DND-41 (cell line): ENCODE results near the gene DDT.
"Not testable (repeated sequence)": the region's sequence is repeated elsewhere in the genome, so short reads cannot be mapped to it uniquely, and the experiment has no call there.

Experiments used
- ATAC-seq: fragments of 200-7000 bp; cut with Tn5 transposase; 3 replicates; pipeline ENCODE4 v1.9.1; 2021; ENCODE audit warnings: low read depth; ENCODE audit not compliant: insufficient read depth
- DNase-seq: peaks from one replicate; pipeline ENCODE4 v3.0.0-alpha.2; 2020
- H2AFZ ChIP-seq: 2 replicates; pipeline ENCODE4 v1.6.0; 2012; ENCODE audit warnings: low read depth, low read length
- H3K27ac ChIP-seq: 2 replicates; pipeline ENCODE4 v1.5.1; 2012; ENCODE audit warnings: low read length, inconsistent platforms
- H3K27me3 ChIP-seq: fragments of 200-600 bp; sonication (generic); 2 replicates; pipeline ENCODE4 v1.6.0; 2012; ENCODE audit warnings: low read length, mild to moderate bottlenecking, inconsistent platforms; ENCODE audit not compliant: insufficient read depth, poor library complexity
- H3K36me3 ChIP-seq: 2 replicates; pipeline ENCODE4 v1.5.1; 2012; ENCODE audit warnings: low read length, inconsistent platforms; ENCODE audit not compliant: insufficient read depth
- H3K4me1 ChIP-seq: 2 replicates; pipeline ENCODE4 v1.5.1; 2012; ENCODE audit warnings: mild to moderate bottlenecking, low read length; ENCODE audit not compliant: insufficient read depth
- H3K4me2 ChIP-seq: 2 replicates; pipeline ENCODE4 v1.6.0; 2012; ENCODE audit warnings: mild to moderate bottlenecking, moderate library complexity, low read length, inconsistent platforms; ENCODE audit not compliant: insufficient read depth
- H3K4me3 ChIP-seq, 2 experiments: fragments of 200-600 bp in 1 of 2; shearing (Covaris generic) in 1 of 2; 2 replicates each; pipeline ENCODE4 v1.5.1; 2012 to 2016; ENCODE audit warnings: inconsistent platforms in 2 of 2, low read length in 2 of 2, mild to moderate bottlenecking in 2 of 2, low read depth in 1 of 2, moderate library complexity in 1 of 2
- H3K79me2 ChIP-seq: 2 replicates; pipeline ENCODE4 v1.6.0; 2012; ENCODE audit warnings: low read length, inconsistent platforms; ENCODE audit not compliant: insufficient read depth
- H3K9ac ChIP-seq: 2 replicates; pipeline ENCODE4 v1.6.0; 2012; ENCODE audit warnings: low read depth, mild to moderate bottlenecking, inconsistent platforms, low read length, moderate library complexity
- H3K9me3 ChIP-seq: 2 replicates; pipeline ENCODE4 v1.5.1; 2012; ENCODE audit warnings: low read length, moderate library complexity, mild to moderate bottlenecking, inconsistent platforms; ENCODE audit not compliant: insufficient read depth, severe bottlenecking
- H4K20me1 ChIP-seq: 2 replicates; pipeline ENCODE4 v1.6.0; 2012; ENCODE audit warnings: low read length; ENCODE audit not compliant: insufficient read depth
- EZH2 ChIP-seq: IDR thresholded peaks from 3 replicates; pipeline ENCODE4 v1.6.1; 2012; ENCODE audit warnings: borderline replicate concordance, low read depth, mild to moderate bottlenecking, moderate library complexity, low read length, inconsistent platforms; ENCODE audit not compliant: severe bottlenecking
- TF ChIP-seq, protein P1 (sequence below): IDR thresholded peaks from 2 replicates; pipeline ENCODE4 v1.5.1; 2012; ENCODE audit warnings: borderline replicate concordance, low read length, moderate library complexity, mild to moderate bottlenecking; ENCODE audit not compliant: poor library complexity, severe bottlenecking; ENCODE audit errors: extremely low read depth

The DDT gene

DNA sequence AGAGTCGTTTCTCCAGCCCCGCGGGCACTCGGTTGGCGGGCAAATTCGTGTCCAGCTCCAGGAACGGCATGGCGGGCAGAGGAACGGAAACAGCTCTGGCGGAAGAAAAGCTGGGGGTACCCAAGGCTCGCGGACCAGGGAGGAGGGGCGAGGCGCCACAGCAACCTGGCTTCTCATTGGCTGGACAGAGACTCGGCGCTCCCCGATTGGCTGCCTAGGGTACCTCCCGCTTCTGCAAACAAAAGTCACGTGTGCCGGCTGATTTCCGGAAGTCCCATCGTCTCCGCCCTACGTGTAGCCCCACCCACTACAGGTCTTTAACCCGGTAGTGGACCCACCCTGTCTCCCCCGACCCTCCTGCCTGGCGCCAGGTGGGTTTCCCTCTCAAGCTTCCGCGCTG is at the start of gene DDT:
TSS of gene DDT (minus strand) at position 97 of the 400 bp plus-strand sequence. CDS start at position 70, 27 bp downstream.
- peak within 1 kb of the TSS; percentile 39; the same call in 1 of the 2 replicates for H3K4me2 ChIP-seq
- H3K36me3 ChIP-seq, result peaks cover 27% of the 10 kb centered on the region
- not testable (repeated sequence) for H3K9ac ChIP-seq, H3K4me3 ChIP-seq, H3K27ac ChIP-seq, H3K9me3 ChIP-seq, H2AFZ ChIP-seq, H3K27me3 ChIP-seq, DNase-seq
- H3K4me1 ChIP-seq, result peaks cover 27% of the 10 kb centered on the region
- H3K79me2 ChIP-seq, result peaks cover 26% of the 10 kb centered on the region
- H4K20me1 ChIP-seq, result peaks cover 23% of the 10 kb centered on the region
- ATAC-seq, result peak; percentile 96

DNA sequence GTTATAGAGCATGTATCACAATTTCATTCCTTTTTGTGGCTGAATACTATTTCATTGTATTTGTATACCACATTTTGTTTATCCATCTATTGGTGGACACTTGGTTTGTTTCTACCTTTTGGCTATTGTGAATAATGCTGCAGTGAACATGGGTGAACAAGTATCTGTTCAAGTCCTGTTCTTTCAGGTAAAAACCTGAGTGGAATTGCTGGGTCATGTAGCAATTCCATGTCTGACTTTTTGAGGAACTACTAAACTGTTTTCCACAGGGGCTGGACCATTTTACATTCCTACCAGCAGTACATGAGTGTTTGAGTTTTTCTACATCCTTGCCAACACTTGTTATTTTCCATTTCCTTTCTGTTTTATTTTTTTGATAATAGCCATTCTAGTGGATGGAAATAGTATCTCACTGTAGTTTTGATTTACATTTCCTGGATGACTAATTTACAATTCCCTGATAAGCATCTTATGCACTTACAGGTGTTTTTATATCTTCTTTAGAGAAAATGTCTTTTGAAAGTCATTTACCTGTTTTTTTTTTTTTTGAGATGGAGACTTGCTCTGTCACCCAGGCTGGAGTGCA is 49.1 kb upstream of the DDT start:
- H3K79me2 ChIP-seq, result peaks cover 95% of the 10 kb centered on the region
- H3K27me3 ChIP-seq, result no peaks in the 10 kb centered on the region

DNA sequence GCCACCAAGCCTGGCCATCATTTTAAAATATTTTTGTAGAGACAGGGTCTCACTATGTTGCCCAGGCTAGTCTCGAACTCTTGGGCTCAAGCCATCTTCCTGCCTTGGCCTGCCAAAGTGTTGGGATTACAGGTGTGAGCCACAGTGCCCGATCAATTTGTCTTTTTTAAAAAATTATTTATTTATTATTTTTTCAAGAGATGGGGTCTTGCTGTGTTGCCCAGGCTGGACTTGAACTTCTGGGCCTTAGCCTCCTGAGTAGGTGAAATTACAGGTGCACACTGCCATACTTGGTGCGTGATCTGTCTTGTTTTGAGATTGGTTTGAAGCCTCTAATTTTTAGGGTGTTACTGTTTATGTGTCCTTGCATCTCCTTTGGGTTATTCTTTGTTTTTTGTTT is 47.1 kb upstream of the DDT start:
- H3K4me3 ChIP-seq, result no peak overlapping the region
- no peak for DNase-seq
- H3K4me2 ChIP-seq, result no peak overlapping the region
- H3K9me3 ChIP-seq, result no peaks in the 10 kb centered on the region
- no peak for TF ChIP-seq EZH2
- TF ChIP-seq, protein P1, sequence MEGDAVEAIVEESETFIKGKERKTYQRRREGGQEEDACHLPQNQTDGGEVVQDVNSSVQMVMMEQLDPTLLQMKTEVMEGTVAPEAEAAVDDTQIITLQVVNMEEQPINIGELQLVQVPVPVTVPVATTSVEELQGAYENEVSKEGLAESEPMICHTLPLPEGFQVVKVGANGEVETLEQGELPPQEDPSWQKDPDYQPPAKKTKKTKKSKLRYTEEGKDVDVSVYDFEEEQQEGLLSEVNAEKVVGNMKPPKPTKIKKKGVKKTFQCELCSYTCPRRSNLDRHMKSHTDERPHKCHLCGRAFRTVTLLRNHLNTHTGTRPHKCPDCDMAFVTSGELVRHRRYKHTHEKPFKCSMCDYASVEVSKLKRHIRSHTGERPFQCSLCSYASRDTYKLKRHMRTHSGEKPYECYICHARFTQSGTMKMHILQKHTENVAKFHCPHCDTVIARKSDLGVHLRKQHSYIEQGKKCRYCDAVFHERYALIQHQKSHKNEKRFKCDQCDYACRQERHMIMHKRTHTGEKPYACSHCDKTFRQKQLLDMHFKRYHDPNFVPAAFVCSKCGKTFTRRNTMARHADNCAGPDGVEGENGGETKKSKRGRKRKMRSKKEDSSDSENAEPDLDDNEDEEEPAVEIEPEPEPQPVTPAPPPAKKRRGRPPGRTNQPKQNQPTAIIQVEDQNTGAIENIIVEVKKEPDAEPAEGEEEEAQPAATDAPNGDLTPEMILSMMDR, result no peak
- no peaks in the 10 kb centered on the region for H3K4me1 ChIP-seq
- no peak overlapping the region for H2AFZ ChIP-seq
- peaks cover 20% of the 10 kb centered on the region; the same call in 1 of the 2 replicates for H3K36me3 ChIP-seq
- no peak overlapping the region for H3K9ac ChIP-seq
- H4K20me1 ChIP-seq, result peaks cover 11% of the 10 kb centered on the region; the same call in 1 of the 2 replicates
- H3K79me2 ChIP-seq, result peaks cover 94% of the 10 kb centered on the region
- no peak overlapping the region for H3K27ac ChIP-seq
- no peaks in the 10 kb centered on the region for H3K27me3 ChIP-seq
- no peak for ATAC-seq

More for the DNA sequence above, 49.1 kb upstream of the DDT start:
- Histone ChIP-seq H3K9ac (no peak overlapping the region), H4K20me1 (peaks cover 16% of the 10 kb centered on the region; the same call in 1 of the 2 replicates), H2AFZ (no peak overlapping the region), H3K9me3 (no peaks in the 10 kb centered on the region), H3K27ac (no peak overlapping the region), H3K4me1 (no peaks in the 10 kb centered on the region), H3K4me2 (no peak overlapping the region), H3K4me3 (no peak overlapping the region), H3K36me3 (peaks cover 10% of the 10 kb centered on the region; the same call in 1 of the 2 replicates)
- TF ChIP-seq, protein P1, result no peak
- no peak for TF ChIP-seq EZH2
- DNase-seq (no peak), ATAC-seq (no peak)

DNA sequence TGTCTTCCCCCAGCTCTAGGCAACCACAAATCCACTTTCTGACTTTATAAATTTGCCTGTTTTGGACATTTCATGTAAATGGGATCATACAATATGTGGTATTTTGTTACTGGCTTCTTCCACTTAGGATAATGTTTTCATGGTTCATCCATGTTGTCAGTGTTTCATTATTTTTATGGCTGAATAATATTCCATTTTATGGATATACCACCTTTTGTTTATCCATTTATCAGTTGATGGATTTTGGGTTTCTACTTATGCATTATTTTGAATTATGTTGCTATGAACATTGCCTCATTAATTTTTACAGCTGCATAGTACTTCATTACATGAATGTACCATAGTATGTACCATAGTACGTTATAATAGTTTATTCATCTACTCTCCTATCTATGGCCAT is 41.9 kb upstream of the DDT start:
- peaks cover 20% of the 10 kb centered on the region for H3K4me1 ChIP-seq
- TF ChIP-seq, protein P1, result no peak
- no peak for TF ChIP-seq EZH2
- no peak overlapping the region for H3K4me3 ChIP-seq
- H3K27ac ChIP-seq, result no peak overlapping the region
- H3K27me3 ChIP-seq, result no peaks in the 10 kb centered on the region
- ATAC-seq (no peak), DNase-seq (no peak)
- no peaks in the 10 kb centered on the region for H3K9me3 ChIP-seq
- H3K4me2 ChIP-seq, result no peak overlapping the region
- peaks cover 9% of the 10 kb centered on the region; the same call in 1 of the 2 replicates for H3K36me3 ChIP-seq
- H2AFZ ChIP-seq, result no peak overlapping the region
- H4K20me1 ChIP-seq, result no peaks in the 10 kb centered on the region; the same call in 1 of the 2 replicates
- H3K9ac ChIP-seq, result no peak overlapping the region
- H3K79me2 ChIP-seq, result peaks cover 94% of the 10 kb centered on the region
